C1 segment of cervical spinal cord (tissue), 14 donors: ENCODE results near the gene PPP1R37.

ENCODE experiments used
- DNase-seq, 14 donors: peaks; one replicate each; lab custom pipeline; 2025; lab: John Stamatoyannopoulos, UW

The PPP1R37 gene

DNA sequence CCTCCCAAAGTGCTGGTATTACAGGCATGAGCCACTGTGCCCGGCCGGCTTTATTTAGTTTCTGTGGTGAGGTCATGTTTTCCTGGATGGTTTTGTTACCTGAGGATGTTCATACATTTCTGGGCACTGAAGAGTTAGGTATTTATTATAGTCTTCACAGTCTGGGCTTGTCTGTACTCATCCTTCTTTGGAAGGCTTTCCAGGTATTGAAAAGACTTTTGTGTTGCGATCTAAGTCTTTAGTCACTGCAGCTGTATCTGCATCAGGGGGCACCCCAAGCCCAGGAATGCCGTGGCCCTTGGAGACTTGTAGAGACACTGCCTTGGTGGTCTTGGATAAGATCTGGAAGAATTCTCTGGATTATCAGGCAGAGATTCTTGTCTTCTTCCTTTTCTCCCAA is 98.4 kb downstream of the PPP1R37 start:
- no peak for DNase-seq

- no peak for DNase-seq
Observed at GRCh38 chr19:45195764-45196163, 102.8 kb downstream of the PPP1R37 start.
